Cardiac muscle cell (in vitro differentiated cells and primary cell): ENCODE measurements around the gene ZNF43. TPM values are rescaled to one million over a fixed set of nuclear protein-coding genes. Genes with fewer than 3 reads are reported as not detected.
A peak's percentile ranks its signal among the peaks of the same experiment; 100 is the strongest.

Experiments
- DNase-seq, 2 donors: peaks; one replicate each; pipeline versions ENCODE4 v3.0.0 to v3.0.0-alpha.2; 2010 to 2017; ENCODE audit warnings: low read depth in 1 of 2, low spot score in 1 of 2
- H3K27ac ChIP-seq: fragments of 200-600 bp; sonication (generic); 2 replicates; pipeline ENCODE4 v1.5.1; 2016
- H3K27me3 ChIP-seq: fragments of 200-600 bp; sonication (generic); 2 replicates; pipeline ENCODE4 v1.6.0; 2016; ENCODE audit warnings: control low read depth
- H3K36me3 ChIP-seq: fragments of 200-600 bp; sonication (generic); 2 replicates; pipeline ENCODE4 v1.5.1; 2016; ENCODE audit warnings: control low read depth
- H3K4me1 ChIP-seq: fragments of 200-600 bp; sonication (generic); 2 replicates; pipeline ENCODE4 v1.8.1; 2017; ENCODE audit warnings: low read depth, mild to moderate bottlenecking, mixed run types
- H3K4me3 ChIP-seq: fragments of 200-600 bp; sonication (generic); 2 replicates; pipeline ENCODE4 v1.5.1; 2016; ENCODE audit warnings: mild to moderate bottlenecking
- H3K9me3 ChIP-seq: fragments of 200-600 bp; sonication (generic); 2 replicates; pipeline ENCODE4 v1.5.1; 2017; ENCODE audit warnings: low read depth, mild to moderate bottlenecking, control low read depth
- polyA plus RNA-seq: library from polyadenylated mRNA; unstranded; fragments of >200 nt; fragmentation: Nextera tagmentation; extraction: Ambion mirVana; gene quantifications from 2 replicates; pipeline ENCODE4 v1.2.1, GENCODE V29; 2016
- total RNA-seq: library from RNA; depleted of rRNA; stranded (reverse); fragments of >200 nt; gene quantifications from 2 replicates; pipeline ENCODE4 v1.2.3, GENCODE V29; 2016
- TF ChIP-seq, protein P1 (sequence below): IDR thresholded peaks from 2 replicates; pipeline ENCODE4 v1.5.1; 2012; ENCODE audit warnings: low read depth, mild to moderate bottlenecking, low read length

Gene ZNF43
- total and polyA plus RNA-seq, 2 experiments from 2014 or later: 14.2 to 14.7 TPM

DNA sequence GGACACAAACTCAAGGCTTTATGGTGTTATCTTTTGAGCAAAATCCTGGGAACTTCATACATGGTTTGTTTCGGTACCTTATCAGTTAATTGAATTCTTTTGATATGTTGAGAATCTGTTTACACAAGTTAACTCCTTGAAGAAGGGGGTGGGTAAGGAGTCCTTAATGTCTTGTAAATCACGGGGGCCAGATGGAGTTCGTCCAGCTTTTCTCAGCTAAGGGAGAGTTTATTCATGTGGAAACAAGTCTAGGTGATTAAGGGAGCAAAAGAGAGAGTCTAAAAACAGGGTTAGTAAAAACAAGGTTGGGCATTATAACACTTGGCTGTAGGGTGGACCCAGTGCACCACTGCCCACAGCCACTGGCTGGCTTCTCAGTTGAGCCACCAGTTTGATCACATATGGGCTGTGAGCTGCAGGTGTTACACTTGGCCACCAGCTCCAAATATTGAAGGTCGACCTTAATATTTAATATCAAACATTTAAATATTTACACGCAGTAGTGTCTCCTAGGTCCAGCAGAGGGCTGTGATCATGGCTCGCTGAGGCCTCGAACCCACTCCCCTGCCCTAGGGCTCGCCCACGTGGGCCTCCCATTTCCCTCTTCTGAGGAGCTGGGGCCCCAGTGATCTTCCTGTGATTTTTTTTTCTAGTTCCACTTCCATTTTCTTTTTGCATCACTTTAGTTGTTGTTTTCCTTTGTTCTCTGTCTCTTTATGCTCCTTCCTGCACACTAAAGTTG is 21.0 kb upstream of the ZNF43 start:
- Histone ChIP-seq H3K27ac (no peak overlapping the region), H3K36me3 (no peaks in the 10 kb centered on the region), H3K9me3 (no peaks in the 10 kb centered on the region), H3K4me1 (no peaks in the 10 kb centered on the region), H3K27me3 (no peaks in the 10 kb centered on the region), H3K4me3 (no peak overlapping the region)
- no peak for DNase-seq
- TF ChIP-seq, protein P1, sequence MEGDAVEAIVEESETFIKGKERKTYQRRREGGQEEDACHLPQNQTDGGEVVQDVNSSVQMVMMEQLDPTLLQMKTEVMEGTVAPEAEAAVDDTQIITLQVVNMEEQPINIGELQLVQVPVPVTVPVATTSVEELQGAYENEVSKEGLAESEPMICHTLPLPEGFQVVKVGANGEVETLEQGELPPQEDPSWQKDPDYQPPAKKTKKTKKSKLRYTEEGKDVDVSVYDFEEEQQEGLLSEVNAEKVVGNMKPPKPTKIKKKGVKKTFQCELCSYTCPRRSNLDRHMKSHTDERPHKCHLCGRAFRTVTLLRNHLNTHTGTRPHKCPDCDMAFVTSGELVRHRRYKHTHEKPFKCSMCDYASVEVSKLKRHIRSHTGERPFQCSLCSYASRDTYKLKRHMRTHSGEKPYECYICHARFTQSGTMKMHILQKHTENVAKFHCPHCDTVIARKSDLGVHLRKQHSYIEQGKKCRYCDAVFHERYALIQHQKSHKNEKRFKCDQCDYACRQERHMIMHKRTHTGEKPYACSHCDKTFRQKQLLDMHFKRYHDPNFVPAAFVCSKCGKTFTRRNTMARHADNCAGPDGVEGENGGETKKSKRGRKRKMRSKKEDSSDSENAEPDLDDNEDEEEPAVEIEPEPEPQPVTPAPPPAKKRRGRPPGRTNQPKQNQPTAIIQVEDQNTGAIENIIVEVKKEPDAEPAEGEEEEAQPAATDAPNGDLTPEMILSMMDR: no peak

DNA sequence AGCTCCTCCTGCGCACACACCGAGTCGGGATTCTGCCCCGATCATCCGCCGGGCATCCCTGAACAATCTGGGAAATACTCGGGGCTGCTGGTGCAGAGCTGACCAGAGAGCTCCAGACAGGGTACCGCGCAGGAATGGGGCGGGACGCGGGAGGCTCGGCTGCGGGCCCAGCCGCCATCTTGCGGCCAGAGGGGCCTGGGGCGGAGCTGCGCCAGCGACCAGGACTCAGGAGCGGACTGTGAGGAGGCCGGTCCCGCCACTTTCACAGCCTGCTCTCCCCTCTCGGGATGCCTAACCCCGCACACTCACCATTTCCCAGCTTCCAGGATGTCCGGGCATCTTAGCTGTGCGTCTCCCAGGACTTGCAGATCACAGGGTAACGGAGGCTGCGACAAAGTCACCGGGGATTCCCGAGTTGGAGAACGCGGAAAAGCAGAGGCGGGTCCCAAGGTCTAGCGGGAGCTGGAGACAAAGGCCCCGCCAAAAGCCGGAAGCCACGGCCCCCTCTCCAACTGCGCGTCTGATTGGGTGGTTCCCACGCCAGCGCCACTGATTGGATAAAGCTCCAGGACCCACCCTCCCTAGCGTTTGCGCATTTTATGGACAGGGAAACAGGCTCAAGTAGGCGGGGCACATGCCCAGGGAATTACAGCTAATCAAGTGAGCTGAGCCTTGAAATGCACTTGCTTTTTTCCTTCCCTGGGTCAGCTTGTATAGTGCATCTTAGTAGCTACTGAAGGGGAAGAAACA is 15.8 kb upstream of the ZNF43 start:
- Histone ChIP-seq H3K27ac (peak overlapping the region; percentile 96), H3K27me3 (no peaks in the 10 kb centered on the region), H3K9me3 (no peaks in the 10 kb centered on the region), H3K4me3 (peak overlapping the region; percentile 96), H3K36me3 (peaks cover 4% of the 10 kb centered on the region), H3K4me1 (no peaks in the 10 kb centered on the region)
- DNase-seq: peak; percentile 96 to 97
- TF ChIP-seq, protein P1: peak; percentile 3

DNA sequence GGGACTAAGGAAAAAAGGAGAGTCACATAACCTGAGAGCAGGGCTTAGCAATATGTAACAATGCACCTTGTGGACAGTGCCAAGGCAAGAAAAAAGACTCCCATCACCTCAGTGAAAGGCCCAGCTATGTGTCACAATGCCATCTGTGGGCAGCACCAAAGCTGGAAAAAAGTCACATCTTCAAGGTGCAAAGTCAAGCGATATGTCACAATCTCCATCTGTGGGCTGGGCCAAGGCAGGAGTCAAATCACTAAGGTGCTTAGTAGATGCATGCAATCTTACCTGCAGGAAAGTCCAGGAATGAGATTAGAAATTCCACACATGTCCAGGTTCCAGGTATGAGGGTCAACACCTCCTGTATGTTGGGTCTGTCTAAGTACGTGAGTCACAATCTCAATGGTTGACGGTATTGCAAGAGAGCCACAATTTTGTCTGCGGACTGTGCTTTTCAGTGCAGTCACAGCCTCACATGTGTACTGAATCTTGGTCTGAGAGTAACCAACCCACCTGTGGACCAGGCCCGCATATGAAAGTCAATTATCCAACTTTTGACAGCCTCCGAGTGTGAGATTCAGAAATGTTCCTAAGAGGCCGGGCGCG is 14.8 kb upstream of the ZNF43 start:
- no peak for DNase-seq
- Histone ChIP-seq H3K4me1 (no peaks in the 10 kb centered on the region), H3K9me3 (no peaks in the 10 kb centered on the region), H3K27me3 (no peaks in the 10 kb centered on the region), H3K4me3 (peak overlapping the region; percentile 96), H3K36me3 (peaks cover 4% of the 10 kb centered on the region), H3K27ac (no peak overlapping the region)
- TF ChIP-seq, protein P1: no peak

DNA sequence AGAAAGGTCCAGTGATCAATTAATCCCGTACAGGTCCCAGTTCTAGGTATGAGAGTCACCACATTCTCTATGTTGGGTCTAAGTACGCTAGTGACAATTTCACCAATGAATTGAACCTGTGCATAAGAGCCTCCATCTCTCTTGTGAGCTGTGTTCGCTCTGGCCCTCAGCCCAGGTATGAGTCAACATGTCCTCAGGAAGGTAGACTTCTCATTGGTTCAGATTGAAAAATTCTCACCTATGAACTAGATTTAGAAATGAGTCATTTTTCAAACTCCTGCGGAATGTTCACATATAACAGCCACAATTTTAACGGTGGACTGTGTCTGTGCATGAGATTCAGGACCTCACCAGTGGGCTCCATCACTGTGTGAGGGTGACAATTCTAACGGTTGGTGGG is 12.7 kb upstream of the ZNF43 start:
- TF ChIP-seq, protein P1: no peak
- Histone ChIP-seq H3K4me3 (no peak overlapping the region), H3K4me1 (no peaks in the 10 kb centered on the region), H3K9me3 (no peaks in the 10 kb centered on the region), H3K36me3 (peaks cover 4% of the 10 kb centered on the region), H3K27ac (no peak overlapping the region), H3K27me3 (no peaks in the 10 kb centered on the region)
- peak in 1 of 2 donors; percentile 19 for DNase-seq

DNA sequence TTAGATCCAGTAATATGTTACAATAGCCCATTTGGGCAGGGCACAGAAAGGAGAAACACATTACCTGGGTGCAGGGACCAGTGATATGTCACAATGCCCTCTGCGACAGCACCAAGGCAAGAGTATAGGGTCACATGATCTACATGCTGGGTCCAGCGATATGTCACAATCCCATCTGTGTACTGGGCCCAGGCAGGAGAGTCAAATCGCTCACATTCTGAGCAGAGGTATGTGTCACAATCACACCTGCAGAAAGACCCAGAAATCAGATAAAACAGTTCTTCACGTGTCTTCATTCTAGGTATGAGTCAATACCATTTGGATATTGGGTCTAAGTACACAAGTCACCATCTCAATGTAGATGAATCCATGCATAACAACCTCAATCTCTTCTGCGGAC is 7.1 kb upstream of the ZNF43 start:
- Histone ChIP-seq H3K9me3 (no peaks in the 10 kb centered on the region), H3K4me3 (no peak overlapping the region), H3K4me1 (no peaks in the 10 kb centered on the region), H3K36me3 (peaks cover 9% of the 10 kb centered on the region), H3K27ac (no peak overlapping the region), H3K27me3 (no peaks in the 10 kb centered on the region)
- TF ChIP-seq, protein P1: no peak
- DNase-seq: no peak
